Activated CD4-positive, alpha-beta T cell treated with anti-CD3 and anti-CD28 coated beads, Interleukin-2, amount 50 U/mL, for 1 hour (primary cell): ENCODE measurements around the gene DGUOK.

Source experiments
- DNase-seq: peaks from one replicate; pipeline ENCODE4 v3.0.0-alpha.2; 2020

DGUOK gene

DNA sequence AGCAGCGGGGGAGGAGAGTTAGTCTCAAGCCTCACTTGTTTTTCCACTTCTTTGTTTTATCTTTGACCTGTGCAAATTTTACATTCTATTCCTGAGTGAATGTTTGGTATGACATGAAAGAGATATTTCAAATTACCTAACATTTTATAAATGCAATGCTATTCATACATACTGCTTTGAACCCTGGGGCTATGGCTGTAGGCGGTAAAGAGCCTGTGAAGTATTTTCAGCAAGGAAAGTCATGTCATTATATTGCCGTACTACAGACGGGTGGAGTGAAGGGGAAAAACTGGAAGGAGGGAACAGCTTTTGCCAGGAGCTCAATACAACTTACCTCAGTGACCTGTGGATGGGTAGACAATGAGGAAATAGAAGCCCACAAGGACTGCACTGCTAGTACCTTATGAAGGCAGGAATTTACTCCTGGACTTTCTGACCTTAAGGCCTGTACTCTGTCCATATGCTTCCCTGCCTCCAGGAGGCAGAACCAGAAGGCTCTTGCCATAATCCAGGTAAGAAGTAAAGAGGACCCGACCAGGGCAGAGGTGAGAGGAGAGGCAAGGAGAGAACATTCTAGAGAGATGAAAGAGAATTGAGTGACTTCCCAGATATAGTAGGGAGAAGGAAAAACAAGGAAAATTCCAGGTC lies 29.7 kb downstream of the DGUOK start:
- DNase-seq, result no peak

DNA sequence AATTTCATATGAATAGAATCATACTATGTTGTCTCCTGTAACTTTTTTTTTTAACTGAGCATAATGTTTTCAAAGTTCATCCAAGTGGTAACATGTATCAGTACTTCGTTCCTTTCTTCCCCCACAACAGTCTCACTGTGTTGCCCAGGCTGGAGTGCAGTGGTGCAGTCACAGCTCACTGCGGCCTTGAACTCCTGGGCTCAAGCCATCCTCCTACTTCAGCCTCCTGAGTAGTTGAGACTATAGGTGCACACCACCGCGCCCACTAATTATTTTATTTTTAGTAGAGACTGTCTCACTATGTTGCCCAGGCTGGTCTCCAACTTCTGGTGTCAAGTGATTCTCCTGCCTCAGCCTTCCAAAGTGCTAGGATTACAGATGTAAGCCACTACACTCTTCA lies 34.6 kb downstream of the DGUOK start:
- DNase-seq, result no peak

DNA sequence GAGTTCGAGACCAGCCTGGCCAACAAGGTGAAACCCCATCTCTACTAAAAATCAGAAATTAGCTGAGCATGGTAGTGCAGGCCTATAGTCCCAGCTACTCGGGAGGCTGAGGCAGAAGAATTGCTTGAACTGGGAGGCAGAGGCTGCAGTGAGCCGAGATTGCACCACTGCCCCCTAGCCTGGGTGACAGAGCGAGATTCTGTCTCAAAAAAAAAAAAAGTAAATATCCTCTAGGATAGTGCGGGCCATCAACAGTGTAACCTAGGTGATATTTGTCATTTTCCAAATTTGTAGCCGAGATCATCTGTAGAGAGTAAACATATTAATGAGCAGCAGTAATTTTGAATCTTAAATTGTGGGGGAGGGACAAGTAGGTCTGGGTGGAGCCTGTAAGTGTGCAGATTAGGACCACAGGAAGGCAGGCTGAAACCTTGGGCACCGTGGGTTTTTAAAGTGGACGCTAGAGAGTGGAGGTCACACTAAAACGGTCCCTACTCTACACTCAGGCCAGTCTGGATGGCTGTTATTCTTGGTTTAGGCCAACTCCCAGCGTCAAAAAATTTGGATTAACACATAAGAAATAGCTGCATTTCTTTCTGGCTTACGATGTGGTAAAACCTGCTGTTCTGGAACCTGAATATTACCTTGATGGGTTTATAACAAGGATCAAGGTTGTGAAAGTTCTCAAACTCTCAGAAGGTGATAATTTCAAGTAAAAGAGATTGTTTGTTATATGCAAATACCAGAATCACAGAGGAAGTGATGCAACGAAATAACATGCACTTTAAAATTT lies 35.3 kb downstream of the DGUOK start:
- no peak for DNase-seq

DNA sequence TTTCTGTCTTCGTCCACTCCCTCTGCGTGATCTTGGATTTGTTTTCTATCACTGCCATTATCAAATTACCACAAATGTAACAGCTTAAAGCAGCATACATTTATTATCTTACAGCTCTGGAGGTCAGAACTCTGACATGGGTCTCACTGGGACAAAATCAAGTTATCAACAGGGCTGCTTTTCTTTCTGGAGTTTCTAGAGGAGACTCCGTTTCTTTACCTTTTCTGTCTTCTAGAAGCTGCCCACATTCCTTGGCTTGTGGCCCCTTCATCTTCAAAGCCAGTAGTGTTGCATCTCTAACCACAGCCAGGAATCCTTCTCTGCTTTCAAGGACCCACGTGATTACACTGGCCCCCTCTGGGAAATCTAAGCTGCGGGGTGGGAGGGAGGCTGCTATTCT lies 36.1 kb downstream of the DGUOK start:
- DNase-seq, result no peak

DNA sequence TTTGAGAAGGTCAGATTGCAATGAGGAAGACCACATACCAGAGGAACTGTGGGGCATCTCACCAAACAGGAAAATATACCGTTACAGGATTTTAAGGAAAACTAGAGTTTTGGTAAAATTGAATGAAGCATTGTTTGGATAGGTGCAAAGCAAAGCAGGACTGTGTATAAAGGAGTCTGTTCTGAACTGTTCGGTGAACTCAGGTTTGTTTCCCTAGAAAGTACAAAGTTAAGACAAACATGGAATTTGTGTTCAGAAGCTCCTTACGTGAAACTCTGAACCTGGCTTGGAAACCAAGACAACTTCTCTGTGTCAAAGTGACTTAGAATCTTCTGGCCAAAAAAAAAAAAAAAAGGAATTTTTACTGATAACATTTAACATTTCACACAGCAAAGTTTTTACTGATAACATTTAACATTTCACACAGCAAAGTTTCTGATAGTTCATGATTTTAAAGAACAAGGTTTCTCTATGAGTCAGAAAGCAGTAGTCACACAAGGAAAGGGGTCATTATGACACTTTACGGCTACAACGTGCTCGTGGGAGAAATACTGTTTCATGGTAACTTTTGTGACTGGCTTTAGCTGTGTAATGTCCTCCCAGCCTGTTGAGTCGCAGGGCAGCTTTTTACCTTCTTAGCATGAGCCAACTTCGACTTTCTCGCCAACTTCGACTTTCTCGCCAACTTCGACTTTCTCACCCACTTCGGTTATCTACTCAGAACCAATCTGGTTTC lies 36.9 kb downstream of the DGUOK start:
- no peak for DNase-seq

DNA sequence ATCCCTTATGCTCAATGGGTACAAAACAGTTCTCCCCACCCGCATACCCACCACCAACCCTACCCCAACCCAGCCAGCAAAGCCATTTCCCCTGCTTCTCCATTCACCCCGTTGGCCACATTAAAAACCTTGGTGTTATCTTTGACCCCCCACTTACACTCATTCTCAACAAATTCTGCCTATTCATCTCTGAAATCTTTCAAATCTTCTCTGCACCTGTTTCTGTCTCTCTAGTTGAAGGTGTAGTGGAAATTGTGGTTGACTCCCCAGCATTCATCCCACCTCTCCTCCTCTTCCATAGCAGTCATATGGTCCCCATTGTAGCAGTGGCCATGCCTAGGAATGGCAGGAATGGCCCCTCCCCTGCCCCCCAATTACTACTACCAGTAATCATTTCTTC lies 37.5 kb downstream of the DGUOK start:
- DNase-seq, result no peak

DNA sequence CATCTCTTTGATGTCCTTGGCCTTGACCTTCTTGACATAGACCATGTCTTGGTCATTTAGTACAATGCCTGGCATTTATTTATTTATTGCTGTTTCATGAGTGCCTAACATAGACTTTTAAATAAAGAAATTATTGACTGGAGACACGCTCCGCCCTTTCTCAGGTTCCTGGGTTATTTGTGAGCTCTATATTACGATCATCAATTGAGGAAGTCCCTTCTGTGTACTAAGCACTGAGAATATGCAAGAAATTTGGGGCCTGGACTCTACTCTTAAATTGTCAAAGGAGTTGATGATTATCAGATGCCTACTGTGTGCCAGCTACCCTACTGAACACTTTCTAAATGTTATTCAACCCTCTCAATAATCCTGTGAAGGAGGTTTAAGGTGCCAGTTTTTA lies 38.4 kb downstream of the DGUOK start:
- no peak for DNase-seq

DNA sequence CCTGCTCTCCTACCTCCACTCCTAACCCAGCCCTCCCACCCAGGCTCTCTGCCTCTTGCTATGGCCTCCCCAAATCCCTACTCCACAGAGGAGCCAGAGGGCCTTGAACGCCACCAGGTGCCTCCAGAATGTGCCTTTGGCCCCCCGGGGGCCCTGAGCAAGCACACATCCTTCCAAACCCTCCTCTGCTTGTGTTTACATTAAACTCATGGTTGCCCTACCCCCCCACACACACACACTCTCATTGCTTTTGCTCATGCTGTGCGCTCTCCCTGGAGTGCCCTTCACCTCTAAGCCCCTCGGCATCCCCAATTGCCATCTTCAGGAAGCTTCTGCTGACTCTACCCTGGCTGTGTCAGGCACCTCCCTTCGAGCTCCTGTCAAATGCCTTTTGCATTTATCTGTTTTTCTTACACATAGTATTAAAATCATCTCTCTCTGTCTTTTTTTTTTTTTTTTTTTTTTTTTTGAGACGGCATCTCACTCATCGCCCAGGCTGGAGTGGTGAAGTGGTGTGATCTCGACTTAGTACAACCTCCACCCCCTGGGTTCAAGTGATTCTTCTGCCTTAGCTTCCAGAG lies 41.8 kb downstream of the DGUOK start:
- no peak for DNase-seq

DNA sequence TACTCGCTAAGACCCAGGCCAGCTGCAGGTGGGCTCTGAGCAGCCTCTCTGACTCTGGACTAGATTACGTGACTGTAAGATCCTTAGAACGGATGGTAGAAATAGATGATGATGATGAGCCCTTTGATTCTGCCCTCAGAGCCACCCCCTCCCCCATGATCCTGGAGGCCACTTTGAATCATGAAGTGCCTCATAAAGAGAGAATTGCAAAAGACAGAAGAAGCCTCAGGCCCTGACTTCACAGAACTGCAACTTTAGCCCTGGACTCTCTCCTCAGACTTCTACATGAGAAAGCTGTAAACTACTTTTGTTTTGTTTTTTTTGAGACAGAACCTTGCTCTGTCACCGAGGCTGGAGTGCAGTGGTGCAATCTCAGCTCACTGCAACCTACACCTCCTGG lies 42.7 kb downstream of the DGUOK start:
- DNase-seq, result no peak

DNA sequence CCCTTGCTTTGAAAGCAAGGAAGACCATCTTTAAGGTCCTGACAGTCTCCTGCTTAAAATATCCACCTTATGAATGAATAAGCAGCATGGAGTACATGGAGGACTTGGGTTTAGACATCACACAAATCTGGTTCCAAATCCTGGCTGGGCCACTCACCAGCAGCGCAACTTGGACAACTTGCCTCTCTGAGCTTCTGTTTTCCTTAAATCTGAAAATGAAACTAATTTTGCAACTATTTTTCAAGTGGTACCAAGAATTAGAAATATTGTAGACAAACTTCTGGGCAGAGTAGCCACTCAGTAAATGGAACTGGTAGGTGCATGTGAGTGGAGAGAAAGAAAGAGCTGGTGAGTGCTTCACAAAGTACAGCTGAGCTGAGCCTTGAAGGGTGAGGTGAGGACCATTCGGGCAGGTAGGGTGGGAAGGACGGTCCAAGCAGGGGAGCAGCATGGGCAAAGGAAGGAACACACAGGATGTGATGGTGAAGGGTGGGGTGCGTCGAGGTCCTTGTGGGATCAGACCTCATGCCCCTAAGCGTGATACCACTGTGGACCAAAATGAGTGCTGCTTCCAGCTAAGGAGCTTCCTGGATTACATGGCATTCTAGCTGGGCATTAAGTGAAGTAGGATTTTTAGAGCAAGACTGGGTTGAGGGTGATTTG lies 43.6 kb downstream of the DGUOK start:
- no peak for DNase-seq

DNA sequence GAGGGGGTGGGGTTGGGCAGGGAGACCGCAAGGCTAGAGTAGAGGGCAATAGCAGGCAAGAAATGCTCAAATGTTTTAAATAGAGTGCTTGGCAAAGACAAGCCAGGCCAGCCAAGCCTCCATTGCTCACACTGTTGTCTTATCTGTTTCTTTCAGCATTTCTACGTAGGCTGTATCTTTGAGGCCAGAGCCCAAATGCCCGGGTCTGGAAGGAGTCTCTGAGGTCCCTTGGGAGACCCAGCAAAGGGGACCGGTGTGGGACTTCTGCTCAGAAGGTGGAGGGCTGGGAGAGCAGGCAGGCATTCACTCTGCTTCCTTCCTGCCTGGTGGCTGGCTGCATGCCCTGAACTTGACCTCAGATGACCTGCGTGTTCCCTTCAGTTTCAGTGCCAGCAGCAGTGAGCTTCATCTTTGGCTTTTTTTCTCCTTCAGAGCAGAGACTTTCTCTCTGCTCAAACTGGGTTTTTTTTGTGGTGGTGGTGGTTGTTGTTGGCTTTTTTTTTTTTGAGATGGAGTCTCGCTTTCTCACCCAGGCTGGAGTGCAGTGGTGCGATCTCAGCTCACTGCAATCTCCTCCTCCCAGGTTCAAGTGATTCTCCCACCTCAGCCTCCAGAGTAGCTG lies 44.3 kb downstream of the DGUOK start:
- DNase-seq, result peak; percentile 44

DNA sequence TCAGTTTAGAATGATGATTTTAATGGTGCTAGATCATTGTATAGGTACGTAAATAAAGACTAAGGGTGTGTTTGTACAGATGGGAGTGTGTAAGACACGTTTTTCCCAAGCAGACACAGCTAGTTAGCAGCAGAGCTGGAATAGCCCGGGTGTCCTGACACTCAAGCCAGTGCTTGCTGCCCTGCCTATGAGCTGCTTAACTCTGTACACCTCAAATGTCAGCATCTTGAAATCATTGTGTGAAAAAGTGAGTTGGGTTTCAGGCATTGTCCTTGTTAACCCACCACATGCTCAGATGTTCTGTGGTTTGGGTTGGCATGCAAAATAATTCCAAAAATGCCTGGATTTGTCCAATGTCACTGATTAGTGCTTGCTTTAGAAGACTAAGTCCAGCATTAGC lies 45.0 kb downstream of the DGUOK start:
- no peak for DNase-seq

DNA sequence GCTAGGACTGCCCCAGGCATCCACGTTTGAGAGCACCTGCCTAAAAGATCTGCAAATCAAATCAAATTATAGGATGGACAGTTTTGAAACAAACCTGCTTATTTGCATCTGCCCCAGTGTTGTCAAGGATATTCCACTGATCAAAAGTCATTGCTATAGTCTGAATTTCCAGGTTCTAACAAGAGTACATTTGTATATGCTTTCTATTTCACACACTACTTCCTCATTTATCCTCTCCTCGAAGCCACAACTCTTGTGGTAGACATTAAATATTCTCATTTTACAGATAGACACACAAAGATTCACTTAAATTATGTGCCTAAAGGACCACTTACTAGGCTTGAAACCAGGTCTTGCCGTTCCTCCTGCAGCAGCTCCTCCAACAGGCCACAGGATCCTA lies 46.2 kb downstream of the DGUOK start:
- DNase-seq, result no peak

DNA sequence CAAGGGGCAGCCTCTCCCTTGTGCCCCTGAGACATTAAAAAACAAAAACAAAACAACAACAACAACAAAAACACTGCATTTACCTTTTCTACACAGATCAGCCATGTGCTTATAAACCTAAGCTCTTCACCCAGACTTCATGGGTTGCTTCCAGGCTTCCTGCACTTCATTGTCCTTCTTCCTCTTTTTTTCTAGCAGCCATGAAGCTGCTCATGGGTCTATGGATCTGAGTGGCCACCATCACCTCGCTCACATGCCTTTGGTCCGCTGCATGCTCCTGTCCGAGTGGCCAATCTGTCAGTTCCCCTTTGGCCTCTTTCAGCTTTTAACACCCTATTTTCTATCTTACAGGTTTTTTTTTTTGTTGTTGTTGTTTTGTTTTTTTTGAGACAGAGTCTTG lies 49.1 kb downstream of the DGUOK start:
- DNase-seq, result no peak

DNA sequence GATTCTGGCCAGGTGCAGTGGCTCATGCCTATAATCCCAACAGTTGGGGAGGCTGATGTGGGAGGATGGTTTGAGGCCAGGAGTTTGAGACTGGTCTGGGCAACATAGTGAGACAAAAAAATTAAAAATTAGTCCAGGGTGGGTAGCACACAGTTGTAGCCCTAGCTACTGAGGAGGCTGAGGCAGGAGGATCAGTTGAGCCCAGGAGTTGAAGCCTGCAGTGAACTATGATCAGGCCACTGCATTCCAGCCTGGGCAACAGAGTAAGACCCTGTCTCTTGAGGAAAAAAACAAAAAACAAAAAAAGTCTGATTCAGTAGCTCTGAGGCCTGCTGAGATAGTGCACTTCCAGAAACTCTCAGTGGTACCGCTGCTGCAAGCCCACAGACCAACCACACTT lies 50.1 kb downstream of the DGUOK start:
- no peak for DNase-seq

DNA sequence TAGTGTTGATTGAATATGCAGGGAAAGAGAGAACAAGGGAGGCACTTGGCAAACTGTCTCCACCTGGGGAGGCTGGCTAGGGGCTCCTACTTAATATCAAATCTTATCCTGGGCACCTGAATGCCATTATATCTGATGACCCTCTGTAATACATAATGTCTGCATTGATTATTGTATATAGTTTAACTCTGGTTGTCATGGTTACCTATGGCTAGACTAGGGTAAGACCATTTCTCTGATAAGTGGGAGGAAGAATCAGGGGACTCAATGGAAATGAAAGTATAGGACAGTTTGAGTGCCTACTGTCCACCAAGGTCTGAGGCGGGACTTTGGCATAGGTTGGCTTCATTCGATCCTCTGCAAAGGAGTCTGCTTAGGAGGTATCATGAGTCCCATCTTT lies 50.8 kb downstream of the DGUOK start:
- no peak for DNase-seq

DNA sequence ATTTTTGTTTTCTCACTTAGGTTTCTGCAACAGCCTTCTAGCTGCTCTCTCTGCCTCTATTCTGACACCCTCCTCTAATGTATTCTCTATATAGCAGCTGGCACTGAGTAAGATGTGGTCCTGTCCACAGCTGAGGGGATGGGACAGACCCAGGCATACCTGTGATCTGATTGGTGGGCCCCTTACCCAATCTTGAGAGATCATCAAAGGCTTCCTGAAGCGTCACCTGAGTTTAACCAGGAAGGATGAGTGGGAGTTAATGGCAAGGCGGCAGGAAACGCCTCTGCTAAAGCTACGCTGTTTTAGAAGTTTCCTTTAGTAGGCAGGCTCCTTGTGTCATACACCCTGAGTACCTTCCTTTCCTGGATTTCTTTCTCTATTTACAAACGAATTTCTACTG lies 52.3 kb downstream of the DGUOK start:
- peak; percentile 59 for DNase-seq

DNA sequence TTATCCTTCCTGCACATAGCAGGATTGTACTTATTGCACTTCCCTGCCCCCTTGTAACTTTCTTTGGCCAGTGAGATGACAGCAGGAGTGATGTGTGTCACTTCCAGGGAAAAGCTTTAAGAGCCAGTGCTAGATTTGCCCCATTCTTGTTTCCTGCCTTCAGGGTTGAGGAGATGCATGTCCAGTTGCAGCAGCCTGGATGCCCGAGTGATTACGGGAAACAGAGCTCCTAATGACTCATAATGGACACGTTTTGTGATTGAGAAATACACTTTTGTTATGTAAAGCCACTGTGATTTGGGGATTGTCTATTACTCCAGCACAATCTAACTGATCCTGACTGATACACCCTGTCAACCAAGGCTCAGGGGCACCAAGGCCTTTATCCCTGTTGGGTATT lies 53.0 kb downstream of the DGUOK start:
- DNase-seq, result no peak

DNA sequence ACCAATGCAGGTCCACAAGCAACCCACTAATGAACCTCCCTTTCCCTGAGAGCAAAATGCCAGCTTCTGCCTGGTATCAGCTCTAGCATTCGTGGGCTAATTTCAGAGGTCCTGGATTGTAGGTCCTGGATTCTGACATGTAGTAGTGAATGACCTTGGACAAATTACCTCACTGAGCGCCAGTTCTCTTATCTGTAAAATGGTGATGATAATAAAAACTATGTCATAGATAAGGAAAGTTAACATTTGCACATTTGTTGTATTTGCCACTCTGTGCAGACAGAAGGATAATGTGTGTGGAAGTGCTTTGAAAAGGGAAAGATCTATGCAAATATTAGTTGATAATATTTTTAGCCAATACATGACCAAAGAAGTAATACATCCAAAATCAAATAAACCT lies 53.9 kb downstream of the DGUOK start:
- no peak for DNase-seq

DNA sequence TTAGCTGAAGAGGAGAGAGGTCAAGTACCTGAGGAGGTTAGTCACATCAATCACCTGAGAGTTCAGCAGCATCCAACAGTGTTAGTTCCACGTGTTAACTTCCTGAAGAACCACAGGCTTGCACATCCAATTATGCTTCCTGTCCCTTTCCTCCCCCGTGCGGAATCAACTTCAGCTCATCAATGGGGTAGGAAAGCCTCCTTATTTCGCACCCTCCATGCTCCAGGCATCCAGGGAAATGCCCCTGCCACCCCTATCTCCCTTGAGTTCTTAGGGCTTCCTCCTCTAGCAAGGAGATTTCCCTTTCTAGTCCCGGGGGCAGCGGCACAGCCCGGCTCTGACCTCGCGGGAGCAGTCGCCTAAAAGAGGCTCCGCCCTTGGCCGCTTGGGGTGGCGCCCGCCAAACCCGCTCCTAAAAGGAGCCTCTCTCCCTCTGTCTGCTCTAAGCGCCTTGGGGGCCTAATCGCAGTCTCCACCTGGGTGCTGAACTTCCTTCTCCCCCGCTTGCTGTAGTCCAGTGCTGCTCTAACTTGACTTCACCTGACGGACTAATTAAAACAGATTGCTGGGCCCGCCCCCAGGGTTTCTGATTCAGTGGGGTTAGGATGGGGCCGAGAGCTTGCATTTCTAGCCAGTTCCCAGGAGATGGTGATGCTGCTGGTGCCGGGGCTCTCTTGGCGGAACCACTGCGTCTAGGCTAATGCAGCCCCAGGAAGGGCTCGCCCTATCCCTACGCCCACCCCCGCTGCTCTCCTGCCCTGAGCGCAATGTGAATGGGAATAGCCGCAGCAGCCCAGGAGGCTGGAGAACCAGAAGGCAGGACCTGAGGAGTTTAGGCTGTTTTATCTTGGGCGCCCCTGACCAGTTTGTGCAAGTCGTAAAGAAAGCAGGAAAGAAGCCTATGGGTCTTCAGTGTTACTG lies 54.7 kb downstream of the DGUOK start:
- DNase-seq, result peak; percentile 16

DNA sequence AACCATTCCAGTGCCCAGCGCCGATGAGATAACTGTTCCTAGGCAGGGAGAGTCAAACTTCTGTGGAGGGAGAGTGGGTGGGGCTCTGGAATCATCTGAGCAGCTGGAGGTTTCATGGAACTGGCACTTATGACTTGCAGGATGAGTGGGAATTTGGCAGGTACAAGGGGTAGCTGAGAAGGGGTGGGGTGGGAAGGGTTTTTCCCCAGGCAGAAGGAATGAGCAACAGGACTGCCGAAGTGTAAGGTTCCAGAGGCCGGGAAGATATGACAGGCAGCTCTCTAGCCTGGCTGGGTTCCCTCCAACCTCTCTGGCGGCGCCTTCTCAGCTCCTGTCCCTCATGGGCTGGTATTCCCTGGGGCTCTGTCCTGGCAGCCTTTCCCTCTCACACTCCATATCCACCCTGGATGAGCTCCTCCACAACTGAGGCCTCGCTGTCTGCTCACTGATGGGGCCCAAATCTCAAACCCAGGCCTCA lies 55.5 kb downstream of the DGUOK start:
- no peak for DNase-seq
